ENCODE data around the gene GLB1L2. TPM values are rescaled to one million over a fixed set of nuclear protein-coding genes. Genes with fewer than 3 reads are reported as not detected.
"Not testable (repeated sequence)": the region's sequence is repeated elsewhere in the genome, so short reads cannot be mapped to it uniquely, and the experiment has no call there.

GLB1L2 gene
- total and polyA plus RNA-seq, 8 donors = 4.2 to 10.1 (median 6.9) TPM

DNA sequence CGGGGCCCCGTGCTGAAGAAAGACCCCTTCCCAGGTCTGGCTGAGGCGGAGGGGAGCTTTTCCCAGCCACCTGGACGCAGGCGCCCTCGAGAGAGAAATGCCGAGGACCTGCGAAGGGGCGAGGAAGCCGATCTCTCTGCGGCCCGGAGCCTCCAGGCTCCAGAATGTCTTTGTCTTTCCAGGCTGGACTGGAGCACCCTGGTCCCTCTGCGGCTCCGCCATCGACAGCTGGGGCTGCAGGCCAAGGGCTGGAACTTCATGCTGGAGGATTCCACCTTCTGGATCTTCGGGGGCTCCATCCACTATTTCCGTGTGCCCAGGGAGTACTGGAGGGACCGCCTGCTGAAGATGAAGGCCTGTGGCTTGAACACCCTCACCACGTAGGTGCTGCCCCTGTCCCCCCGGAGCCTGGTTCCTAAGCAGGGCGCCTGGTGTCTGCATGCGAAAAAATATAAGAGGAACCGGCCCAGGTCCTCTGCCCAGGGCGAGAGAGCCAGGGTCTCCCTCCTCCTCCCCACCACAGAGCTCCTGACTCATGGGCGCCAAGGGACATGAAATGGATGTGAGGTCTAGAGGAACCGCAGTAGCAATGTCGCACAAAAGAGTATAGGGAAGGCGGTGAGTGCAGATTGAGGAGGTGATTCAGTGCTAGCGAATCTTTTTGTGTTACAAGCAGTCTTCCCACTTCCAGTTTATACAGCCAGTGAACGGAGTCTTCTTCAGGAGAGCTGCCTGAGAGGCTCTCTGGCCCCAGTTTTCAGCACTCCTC is 11.0 kb downstream of the GLB1L2 start:
- Histone ChIP-seq H3K27ac (no peak overlapping the region), H3K27me3 (no peaks in the 10 kb centered on the region), H3K4me1 (no peaks in the 10 kb centered on the region), H3K4me3 (no peak overlapping the region), H3K36me3 (no peaks in the 10 kb centered on the region), H3K9me3 (no peaks in the 10 kb centered on the region)
- intact Hi-C loops (cut with DNase I) = no loop called here
- DNase-seq = no peak
- no peak for FAIRE-seq
- 92 to 93% methylated on average over 29 to 30 of the region's 30 CpGs for WGBS, 2 donors
- no peak for ATAC-seq
- no peak for TF ChIP-seq CTCF (IDR thresholded peaks at IDR 0.05)

- intact Hi-C loops (cut with DNase I) = no loop called here
- Histone ChIP-seq H3K4me3 (no peak overlapping the region), H3K27me3 (no peaks in the 10 kb centered on the region), H3K9me3 (no peaks in the 10 kb centered on the region), H3K4me1 (no peaks in the 10 kb centered on the region), H3K36me3 (no peaks in the 10 kb centered on the region), H3K27ac (no peak overlapping the region)
- TF ChIP-seq CTCF (IDR thresholded peaks at IDR 0.05) = no peak
- DNase-seq (no peak), FAIRE-seq (no peak), ATAC-seq (no peak)
- whole genome bisulfite sequencing, 2 donors = 82 to 90% methylated on average over 15 of the region's 15 CpGs
Observed at GRCh38 chr11:134343646-134344045, 11.9 kb downstream of the GLB1L2 start.

DNA sequence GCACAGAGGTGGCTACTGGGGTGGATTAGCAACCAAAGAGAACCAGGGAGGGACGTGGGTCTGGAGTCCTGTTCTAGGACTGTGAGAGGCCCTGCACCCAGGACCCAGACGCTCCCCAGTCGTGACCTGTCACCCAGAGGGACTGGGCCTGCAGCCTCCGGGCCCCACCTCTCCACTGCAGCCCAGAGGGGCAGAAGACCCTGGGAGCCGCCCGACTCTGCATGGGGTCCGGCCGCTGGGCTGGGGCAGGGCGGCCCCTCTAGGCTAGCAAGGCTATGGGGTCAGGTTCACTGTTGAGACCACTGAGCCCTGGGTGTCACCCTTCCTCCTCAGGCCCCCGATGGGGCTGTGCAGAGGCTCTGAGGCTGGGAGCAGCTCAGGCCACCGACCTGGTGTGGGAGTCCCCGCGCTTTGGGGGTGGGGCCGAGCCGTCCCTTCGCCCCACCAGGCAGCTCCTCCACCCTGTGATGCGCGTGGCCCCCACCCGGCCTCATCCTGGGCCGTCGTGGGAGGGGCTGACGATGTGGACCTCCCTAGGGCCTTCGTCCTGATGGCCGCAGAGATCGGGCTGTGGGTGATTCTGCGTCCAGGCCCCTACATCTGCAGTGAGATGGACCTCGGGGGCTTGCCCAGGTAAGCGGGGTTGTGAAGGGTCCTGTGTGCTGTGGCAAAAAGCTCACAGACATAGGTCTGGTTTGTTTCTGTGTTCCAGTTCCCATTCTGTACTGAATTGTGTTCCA is 12.9 kb downstream of the GLB1L2 start:
- H3K27me3 ChIP-seq; intact Hi-C loops (cut with DNase I); H3K4me3 ChIP-seq; H3K27ac ChIP-seq; H3K36me3 ChIP-seq; H3K4me1 ChIP-seq; FAIRE-seq; H3K9me3 ChIP-seq; ATAC-seq: not testable (repeated sequence)
- DNase-seq = peak in 1 of 6 donors; percentile 39
- WGBS, 2 donors = 77 to 81% methylated on average over 22 to 27 of the region's 28 CpGs

DNA sequence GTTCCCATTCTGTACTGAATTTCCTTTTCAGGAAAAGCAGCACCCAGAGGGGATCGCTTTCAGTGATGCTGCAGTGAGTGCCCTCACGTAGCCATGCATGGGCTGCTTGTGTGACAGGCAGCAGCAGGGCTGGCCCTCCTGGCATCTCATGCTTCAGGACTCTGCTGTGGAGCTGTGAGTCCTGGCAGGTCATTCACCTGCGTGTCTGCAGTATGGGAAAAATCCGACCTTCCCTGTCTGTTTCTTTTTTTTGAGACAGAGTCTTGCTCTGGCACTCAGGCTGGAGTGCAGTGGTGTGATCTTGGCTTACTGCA is 13.4 kb downstream of the GLB1L2 start:
- WGBS, 2 donors = 82 to 84% methylated on average over 4 of the region's 4 CpGs
- Histone ChIP-seq H3K27ac (no peak overlapping the region), H3K4me1 (no peaks in the 10 kb centered on the region), H3K9me3 (no peaks in the 10 kb centered on the region), H3K36me3 (no peaks in the 10 kb centered on the region), H3K4me3 (no peak overlapping the region), H3K27me3 (no peaks in the 10 kb centered on the region)
- DNase-seq = no peak
- FAIRE-seq = no peak
- intact Hi-C loops (cut with DNase I) = no loop called here
- ATAC-seq = no peak
- no peak for TF ChIP-seq CTCF (IDR thresholded peaks at IDR 0.05)

DNA sequence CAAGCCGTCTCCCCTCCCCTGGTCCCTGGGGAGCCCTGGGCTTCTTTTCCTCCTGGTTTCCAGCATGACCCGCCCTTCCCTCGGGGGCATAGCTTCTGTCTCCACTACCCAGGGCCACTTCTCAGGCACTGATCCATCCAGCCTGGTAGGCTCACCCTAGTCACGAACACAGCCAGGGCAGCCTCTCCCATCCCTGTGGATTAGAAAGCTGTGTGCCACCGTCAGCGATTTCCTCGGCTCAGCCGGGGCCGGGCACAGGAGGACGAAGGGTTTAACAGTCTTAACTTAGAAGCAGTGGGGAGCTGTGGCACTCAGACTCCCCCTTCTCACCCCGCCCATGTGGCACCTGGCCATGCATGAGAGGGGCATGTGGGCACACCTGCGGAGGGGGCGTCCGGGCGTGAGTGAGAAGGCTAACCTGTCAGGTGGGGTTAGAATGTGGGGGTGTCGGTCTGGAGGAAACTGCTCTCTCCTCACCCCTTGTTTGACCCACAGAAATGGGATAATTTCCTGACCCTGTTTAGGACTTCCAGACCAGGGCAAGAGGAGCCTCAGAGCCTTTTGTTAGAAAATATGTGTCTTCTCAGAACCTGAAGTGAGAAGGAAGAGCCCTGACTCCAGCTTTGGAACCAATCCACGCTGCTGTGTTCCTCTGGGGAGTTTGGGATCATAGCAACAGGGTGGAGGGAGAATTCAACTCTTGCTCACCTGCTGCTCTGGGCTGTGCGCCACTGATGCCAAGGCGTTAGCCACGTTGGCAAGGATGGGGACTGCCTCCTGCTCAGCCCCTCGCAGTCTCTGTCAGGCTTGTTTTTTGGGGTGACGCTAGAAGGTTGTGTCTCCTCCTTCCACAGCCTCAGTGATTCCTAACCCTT is 14.6 kb downstream of the GLB1L2 start:
- Histone ChIP-seq H3K27ac (no peak overlapping the region), H3K9me3 (no peaks in the 10 kb centered on the region), H3K4me1 (no peaks in the 10 kb centered on the region), H3K27me3 (no peaks in the 10 kb centered on the region), H3K36me3 (no peaks in the 10 kb centered on the region), H3K4me3 (no peak overlapping the region)
- ATAC-seq (no peak), FAIRE-seq (no peak), DNase-seq (peak in 2 of 6 donors; percentile 7 to 49)
- 85 to 89% methylated on average over 22 of the region's 22 CpGs for WGBS, 2 donors
- intact Hi-C loops (cut with DNase I) = no loop called here
- TF ChIP-seq CTCF (IDR thresholded peaks at IDR 0.05) = no peak

All from pancreas (tissue), 10 donors.